ENCODE measurements around the gene XRCC1. TPM values are rescaled to one million over a fixed set of nuclear protein-coding genes. Genes with fewer than 3 reads are reported as not detected.
A peak's percentile ranks its signal among the peaks of the same experiment; 100 is the strongest.

XRCC1 gene
- total and polyA plus RNA-seq, 2 of the 4 experiments (the other 2 are of a cell fraction), result 12.5 to 21.3 TPM

DNA sequence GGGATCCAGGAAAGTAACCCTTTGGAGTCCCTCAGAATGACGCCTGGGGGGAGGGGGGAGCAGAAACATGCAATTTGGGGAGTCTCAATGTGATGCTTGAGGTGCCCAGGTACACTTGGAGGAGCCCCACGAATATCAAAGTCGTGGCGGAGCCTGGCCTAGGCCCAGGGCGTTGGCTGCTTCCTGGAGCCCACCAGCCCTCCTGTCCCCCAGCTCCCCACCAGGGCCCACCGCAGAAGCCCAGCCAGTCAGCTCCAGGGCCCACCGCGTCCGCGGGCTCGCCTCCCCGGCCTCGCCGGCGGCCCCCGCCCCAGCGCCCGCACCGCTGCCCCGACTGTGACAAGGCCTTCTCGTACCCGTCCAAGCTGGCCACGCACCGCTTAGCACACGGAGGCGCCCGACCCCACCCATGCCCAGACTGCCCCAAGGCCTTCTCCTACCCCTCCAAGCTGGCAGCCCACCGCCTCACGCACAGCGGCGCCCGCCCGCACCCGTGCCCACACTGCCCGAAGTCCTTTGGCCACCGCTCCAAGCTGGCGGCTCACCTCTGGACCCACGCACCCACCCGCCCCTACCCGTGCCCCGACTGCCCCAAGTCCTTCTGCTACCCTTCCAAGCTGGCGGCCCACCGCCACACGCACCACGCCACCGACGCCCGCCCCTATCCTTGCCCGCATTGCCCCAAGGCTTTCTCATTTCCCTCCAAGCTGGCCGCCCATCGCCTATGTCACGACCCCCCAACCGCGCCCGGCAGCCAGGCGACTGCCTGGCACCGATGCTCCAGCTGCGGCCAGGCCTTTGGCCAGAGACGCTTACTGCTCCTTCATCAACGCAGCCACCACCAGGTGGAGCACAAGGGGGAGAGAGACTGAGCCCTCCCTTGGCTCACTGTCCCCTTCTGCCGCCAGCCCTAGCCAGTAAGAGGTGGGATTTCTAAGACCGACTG, 40.2 kb downstream of the XRCC1 start:
- Histone ChIP-seq H2AK9ac (replicated peaks; ENCODE audit: low read depth, low read length, poor library complexity) (peak overlapping the region; percentile 62), H3K18ac (ENCODE audit: low read depth, low read length) (no peak overlapping the region), H3K4me2 (ENCODE audit: low read depth, low read length) (no peak overlapping the region), H3K23ac (ENCODE audit: low read depth, low read length) (peak overlapping the region; percentile 59; the same call in 1 of the 2 replicates), H3K14ac (replicated peaks; ENCODE audit: low read depth, low read length) (no peak overlapping the region), H4K91ac (ENCODE audit: insufficient read depth, low read depth, low read length) (no peak overlapping the region; the same call in 1 of the 2 replicates), H4K8ac (ENCODE audit: low read depth in 2 of 2, low read length in 2 of 2) (peak overlapping the region in 1 of 2 experiments; percentile 44; a peak in 1 of 4 replicates), H4K5ac (ENCODE audit: low read depth, low read length) (no peak overlapping the region), H3K27ac (ENCODE audit: insufficient read depth, low read length) (no peak overlapping the region), H2AK5ac (ENCODE audit: low read depth, low read length) (peak overlapping the region; percentile 58; the same call in 1 of the 2 replicates), H4K20me1 (ENCODE audit: insufficient read depth, low read length) (peaks cover 5% of the 10 kb centered on the region), H2BK120ac (ENCODE audit: low read depth, low read length) (no peak overlapping the region), H3K27me3 (ENCODE audit: control insufficient read depth, insufficient read depth, low read length) (no peaks in the 10 kb centered on the region), H3K36me3 (ENCODE audit: control insufficient read depth, insufficient read depth, low read length) (peaks cover 3% of the 10 kb centered on the region; the same call in 1 of the 2 replicates), H3K56ac (ENCODE audit: extremely low read depth, insufficient read depth, low read length) (no peak overlapping the region), H2BK20ac (ENCODE audit: low read depth, low read length) (no peak overlapping the region), H3K4me3 (ENCODE audit: insufficient read depth, low read depth, low read length) (no peak overlapping the region), H3K9me3 (ENCODE audit: control insufficient read depth, insufficient read depth, low read length) (no peaks in the 10 kb centered on the region), H3K4ac (ENCODE audit: low read depth, low read length) (peak overlapping the region; percentile 43; the same call in 1 of the 2 replicates), H2AFZ (replicated peaks; ENCODE audit: low read length, poor library complexity) (peak overlapping the region; percentile 81), H3K79me1 (ENCODE audit: low read depth in 1 of 2, low read length in 2 of 2) (peaks cover 0 to 6% of the 10 kb centered on the region in 2 experiments; a peak in 1 of 4 replicates), H3K4me1 (ENCODE audit: control insufficient read depth, insufficient read depth, low read length) (peaks cover 3% of the 10 kb centered on the region; the same call in 1 of the 2 replicates), H2BK15ac (ENCODE audit: low read depth, low read length) (peak overlapping the region; percentile 27; the same call in 1 of the 3 replicates), H3K9ac (ENCODE audit: low read depth, low read length) (no peak overlapping the region), H2BK5ac (ENCODE audit: low read depth, low read length, poor library complexity, severe bottlenecking) (no peak overlapping the region), H3K9me1 (ENCODE audit: insufficient read depth, low read length) (peaks cover 12% of the 10 kb centered on the region; the same call in 1 of the 2 replicates)
- peak; percentile 4; the same call in 1 of the 2 replicates for ATAC-seq (ENCODE audit: low read depth)
- BruUV-seq (replicated peaks), result no TSS peak
- in situ Hi-C loops (cut with MboI; ENCODE audit: low sequenced_read_pairs) (no loop called here), dilution Hi-C loops (cut with HindIII; ENCODE audit: low sequenced_read_pairs, unreplicated experiment) (no loop called here), intact Hi-C loops (cut with micrococcal nuclease) (loop anchor here (2.0 to 5.0 kb wide), 3 partner anchors 60 to 272 kb away; no protein-coding TSS in a partner anchor)
- 51% methylated on average over 36 of the region's 62 CpGs; no CpG with 5 or more reads in 1 of the 2 experiments for WGBS, 2 experiments (ENCODE audit: extremely low coverage in 2 of 2, insufficient read length in 1 of 2)
- POLR2A ChIA-PET (ENCODE audit: unreplicated experiment), result no interaction called here
- DNase-seq, result peak; percentile 61
- TF ChIP-seq, protein P1, sequence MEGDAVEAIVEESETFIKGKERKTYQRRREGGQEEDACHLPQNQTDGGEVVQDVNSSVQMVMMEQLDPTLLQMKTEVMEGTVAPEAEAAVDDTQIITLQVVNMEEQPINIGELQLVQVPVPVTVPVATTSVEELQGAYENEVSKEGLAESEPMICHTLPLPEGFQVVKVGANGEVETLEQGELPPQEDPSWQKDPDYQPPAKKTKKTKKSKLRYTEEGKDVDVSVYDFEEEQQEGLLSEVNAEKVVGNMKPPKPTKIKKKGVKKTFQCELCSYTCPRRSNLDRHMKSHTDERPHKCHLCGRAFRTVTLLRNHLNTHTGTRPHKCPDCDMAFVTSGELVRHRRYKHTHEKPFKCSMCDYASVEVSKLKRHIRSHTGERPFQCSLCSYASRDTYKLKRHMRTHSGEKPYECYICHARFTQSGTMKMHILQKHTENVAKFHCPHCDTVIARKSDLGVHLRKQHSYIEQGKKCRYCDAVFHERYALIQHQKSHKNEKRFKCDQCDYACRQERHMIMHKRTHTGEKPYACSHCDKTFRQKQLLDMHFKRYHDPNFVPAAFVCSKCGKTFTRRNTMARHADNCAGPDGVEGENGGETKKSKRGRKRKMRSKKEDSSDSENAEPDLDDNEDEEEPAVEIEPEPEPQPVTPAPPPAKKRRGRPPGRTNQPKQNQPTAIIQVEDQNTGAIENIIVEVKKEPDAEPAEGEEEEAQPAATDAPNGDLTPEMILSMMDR (conservative IDR thresholded peaks at IDR 0.05; ENCODE audit: low read depth, low read length), result peak; percentile 63
- TF ChIP-seq RAD21 (IDR thresholded peaks at IDR 0.05; ENCODE audit: low read length), result peak; percentile 60
- TF ChIP-seq, protein P2, sequence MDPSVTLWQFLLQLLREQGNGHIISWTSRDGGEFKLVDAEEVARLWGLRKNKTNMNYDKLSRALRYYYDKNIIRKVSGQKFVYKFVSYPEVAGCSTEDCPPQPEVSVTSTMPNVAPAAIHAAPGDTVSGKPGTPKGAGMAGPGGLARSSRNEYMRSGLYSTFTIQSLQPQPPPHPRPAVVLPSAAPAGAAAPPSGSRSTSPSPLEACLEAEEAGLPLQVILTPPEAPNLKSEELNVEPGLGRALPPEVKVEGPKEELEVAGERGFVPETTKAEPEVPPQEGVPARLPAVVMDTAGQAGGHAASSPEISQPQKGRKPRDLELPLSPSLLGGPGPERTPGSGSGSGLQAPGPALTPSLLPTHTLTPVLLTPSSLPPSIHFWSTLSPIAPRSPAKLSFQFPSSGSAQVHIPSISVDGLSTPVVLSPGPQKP (IDR thresholded peaks at IDR 0.05; ENCODE audit: borderline replicate concordance, low read depth, low read length), result no peak
- TF ChIP-seq SMC3 (IDR thresholded peaks at IDR 0.05; ENCODE audit: low read depth, low read length), result peak; percentile 68
- no peak for TF ChIP-seq CHD1 (IDR thresholded peaks at IDR 0.05; ENCODE audit: low read depth, low read length)
- CTCF ChIA-PET, result interaction anchor here (0.7 to 2.3 kb wide), 4 partner anchors 11 to 240 kb away, joined by 3 to 15 read pairs (median 4); no protein-coding TSS in a partner anchor
